Renal cortex interstitium (tissue), 11 donors: ENCODE results near the gene C9orf72. TPM values are rescaled to one million over a fixed set of nuclear protein-coding genes. Genes with fewer than 3 reads are reported as not detected.
"Not testable (repeated sequence)": the region's sequence is repeated elsewhere in the genome, so short reads cannot be mapped to it uniquely, and the experiment has no call there.

Experiments used
- DNase-seq, 11 donors: peaks; one replicate each; pipeline ENCODE4 v3.0.0-alpha.2; 2013; ENCODE audit warnings: low read depth in 9 of 11, low spot score in 4 of 11; ENCODE audit errors: extremely low read depth in 1 of 11
- polyA plus RNA-seq, 3 donors: library from polyadenylated mRNA; unstranded; fragments of 120-200 nt; gene quantifications; one replicate each; pipeline ENCODE4 v1.2.1, GENCODE V29; 2013; ENCODE audit not compliant: insufficient read length in 3 of 3

C9orf72 gene
- polyA plus RNA-seq, 3 donors: 14.3 to 27.3 (median 25.2) TPM

DNA sequence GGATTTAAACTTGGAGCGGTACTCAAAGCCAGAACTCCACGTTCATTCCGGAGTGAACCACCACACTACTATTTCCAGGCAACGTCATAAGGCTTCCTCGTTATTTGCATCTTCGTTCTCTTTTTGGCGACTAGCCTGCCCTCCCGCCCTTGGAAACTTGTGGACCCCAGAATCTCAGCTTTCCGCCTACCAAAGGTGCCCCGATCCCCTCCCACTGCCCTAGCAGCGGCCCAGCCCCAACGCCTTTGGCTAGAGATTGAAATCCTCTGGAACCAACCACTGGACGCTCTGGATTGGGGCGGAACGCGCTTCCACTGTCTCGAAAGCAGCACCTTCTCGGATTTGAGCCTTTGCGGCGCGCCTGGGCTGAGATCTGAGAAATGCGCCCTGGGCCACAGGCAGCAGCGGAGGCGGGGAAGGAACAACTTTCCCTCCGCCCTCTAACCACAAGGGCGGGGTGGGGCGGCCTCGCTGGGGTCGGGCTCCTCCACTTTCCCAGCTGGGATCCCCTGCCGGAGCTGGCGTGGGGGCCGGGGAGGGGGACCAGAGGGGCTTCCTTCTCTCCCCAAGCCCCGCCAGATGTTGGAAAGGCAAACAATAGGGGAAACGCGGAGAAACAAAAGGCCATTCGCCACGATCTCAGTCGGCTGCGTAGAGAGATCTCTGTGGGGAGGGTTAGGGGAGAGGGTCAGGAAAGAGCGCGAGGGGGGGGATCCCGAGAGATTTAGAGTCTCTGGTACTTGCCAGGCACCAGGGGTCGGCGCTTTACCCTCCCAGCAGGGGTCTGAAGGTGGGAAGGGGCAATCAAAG, 45.0 kb downstream of the C9orf72 start:
- DNase-seq: peak in 7 of 11 donors; percentile 39 to 71 (median 66)

DNA sequence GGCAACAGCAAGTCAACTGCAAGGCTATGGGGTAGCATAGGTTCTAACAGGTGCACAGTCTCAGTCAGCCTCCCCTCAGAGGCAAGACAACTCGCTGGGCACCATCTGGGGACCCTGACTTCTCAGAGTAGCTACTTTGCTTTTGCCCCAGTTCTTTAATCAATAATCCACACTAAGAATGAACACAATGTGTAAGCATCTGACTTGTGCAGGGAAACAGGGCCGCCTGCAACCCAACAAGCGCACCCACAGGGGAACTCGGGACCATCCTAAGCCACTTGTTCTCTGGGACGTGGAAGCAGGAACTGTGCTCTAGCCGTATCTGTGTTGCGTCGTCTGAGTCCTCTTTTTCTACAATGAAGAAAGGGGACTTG, 45.6 kb downstream of the C9orf72 start:
- no peak for DNase-seq

DNA sequence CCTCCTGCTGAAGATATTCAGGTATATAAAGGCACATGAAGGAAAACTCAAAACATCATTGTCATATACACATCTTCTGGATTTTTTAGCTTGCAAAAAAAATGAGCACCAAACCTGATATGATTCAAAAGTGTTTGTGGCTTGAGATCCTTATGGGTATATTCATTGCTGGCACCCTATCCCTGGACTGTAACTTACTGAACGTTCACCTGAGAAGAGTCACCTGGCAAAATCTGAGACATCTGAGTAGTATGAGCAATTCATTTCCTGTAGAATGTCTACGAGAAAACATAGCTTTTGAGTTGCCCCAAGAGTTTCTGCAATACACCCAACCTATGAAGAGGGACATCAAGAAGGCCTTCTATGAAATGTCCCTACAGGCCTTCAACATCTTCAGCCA, 49.0 kb downstream of the C9orf72 start, which contains the start of gene IFNK:
TSS of gene IFNK (plus strand) at position 55 of the 400 bp plus-strand sequence. CDS start at position 102, 47 bp downstream.
- DNase-seq: no peak

DNA sequence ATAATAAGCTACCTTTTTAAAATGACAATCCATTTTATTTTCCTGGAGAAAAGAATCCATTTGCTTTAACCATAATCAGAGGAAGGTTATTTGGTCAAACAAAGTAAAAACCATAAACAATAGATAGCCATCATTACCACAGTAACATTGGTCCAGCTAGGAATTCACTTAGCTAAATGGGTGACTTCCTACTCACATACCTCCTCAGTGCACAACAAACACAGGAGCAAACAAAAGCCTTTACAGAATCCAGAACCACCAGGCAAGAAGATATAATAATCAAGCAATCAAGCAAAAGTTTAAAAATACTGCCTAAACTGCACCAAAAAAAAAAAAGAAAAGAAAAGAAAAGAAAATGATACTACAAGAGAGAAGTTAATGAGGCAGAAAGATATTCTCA, 50.1 kb downstream of the C9orf72 start:
- DNase-seq: no peak

DNA sequence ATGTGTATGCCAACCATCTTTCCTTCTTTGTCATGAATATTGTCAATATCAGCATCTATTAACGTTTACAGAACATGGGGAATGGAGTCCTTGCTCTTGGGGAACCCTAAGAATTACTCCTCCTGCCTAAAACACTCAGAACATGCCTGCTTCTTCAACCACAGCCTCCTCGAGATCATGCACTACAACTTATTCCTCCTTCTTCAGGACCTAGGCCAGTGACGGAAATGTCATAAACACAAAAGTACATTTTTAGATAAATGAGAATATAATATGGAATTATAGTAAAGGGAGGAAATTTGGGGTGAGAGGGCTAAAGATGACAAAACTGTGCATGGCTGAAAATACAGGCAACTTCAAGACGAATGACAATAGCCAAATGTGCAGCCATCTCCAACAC, 52.3 kb downstream of the C9orf72 start:
- DNase-seq: no peak

DNA sequence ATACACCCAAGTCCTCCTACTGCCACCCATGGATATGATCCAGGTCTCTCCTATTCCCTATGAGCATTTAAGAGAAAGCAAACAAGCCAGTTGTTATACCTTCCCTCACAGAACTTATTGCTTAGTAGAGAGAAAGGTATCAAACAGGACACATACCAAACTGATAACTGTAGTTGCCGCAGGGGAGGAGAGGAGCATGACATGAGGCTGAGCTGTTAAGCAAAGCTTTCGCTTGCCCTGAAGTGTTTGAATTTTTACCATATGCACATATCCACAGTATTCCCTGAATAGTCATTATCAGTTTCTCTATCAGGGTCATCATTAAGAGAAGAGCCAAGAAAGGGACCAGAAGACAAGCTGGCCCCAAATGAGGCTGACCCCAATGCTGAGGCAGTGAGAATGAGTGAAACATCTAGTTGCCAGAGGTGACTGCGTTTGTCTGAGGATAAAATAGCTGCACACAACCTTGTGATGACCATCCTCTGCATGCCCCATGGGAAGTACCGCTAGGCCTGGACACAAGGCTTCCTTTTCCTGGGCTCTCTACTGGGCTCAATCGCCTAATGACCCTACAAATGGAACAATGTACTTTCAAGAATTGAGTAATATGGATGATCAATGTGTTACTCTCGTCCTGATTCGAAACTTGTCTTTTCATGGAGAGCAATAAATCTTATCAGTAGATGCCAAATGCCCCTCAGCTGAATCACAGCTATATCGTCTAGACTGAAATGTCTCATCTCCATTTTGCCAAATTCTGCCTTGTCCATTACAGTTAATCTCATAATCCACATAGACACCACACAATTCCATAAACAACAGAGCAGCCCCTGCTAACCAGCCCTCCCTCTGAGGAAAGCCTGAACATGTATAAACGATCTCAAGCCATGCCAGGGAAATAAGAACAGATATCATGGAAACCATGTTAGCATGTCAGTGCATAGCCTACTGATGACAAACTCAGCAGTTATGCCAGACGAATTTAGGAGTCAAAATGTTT, 53.5 kb downstream of the C9orf72 start:
- DNase-seq: no peak

DNA sequence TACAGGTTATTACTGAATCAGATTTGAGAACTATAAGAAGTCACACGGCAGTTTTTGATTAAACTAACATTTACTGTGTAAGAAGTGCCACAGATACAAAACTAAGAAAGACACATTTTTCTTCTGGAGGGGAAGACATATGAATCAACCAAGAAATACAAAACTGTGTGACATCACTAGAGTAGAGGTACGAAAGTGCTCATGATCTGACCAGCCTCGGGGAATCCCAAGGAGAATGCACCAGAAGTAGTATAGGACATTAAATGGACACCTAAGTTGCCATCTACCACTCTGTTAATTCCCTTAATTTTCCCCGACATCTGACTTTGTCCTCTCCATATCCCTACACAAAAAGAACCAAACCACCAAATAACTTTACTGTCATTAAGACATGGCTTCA, 54.5 kb downstream of the C9orf72 start:
- no peak for DNase-seq

DNA sequence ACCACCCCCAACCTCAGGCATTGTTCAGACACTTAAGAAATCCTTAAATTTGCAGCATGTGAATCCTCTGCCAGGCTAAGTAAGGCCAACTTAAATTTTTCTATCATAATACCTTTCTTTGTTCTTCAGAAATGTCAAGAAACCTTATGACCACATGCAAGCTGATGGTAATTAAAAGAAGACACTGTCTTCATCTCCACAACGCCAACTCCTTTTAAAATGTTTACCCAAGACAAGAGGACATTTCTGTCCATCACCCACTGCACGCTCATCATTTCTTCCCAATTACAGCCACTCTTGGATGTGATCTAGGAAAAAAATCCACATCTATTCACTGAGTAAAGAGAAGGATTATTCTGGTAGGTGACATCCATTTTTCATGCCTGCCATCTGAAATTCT, 55.3 kb downstream of the C9orf72 start:
- DNase-seq: no peak

DNA sequence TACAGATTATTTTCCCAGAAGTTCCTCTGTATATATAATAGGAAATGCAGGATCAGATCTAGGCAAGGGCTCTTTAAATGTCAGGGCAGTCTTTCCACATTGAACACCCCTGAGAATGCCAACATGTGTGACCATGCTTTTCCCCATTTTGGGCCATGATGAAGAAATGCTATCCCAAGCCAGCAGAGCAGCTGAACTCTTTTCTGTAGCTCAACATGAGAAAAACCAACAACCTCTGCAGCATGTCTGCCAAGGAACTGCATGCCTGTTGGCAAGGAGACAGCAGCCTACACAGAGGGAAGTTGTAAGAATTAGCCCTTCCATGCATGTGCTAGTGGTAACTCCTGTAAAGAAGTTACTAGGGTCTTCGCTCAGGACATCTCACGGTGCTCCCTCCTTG, 58.7 kb downstream of the C9orf72 start:
- no peak for DNase-seq

DNA sequence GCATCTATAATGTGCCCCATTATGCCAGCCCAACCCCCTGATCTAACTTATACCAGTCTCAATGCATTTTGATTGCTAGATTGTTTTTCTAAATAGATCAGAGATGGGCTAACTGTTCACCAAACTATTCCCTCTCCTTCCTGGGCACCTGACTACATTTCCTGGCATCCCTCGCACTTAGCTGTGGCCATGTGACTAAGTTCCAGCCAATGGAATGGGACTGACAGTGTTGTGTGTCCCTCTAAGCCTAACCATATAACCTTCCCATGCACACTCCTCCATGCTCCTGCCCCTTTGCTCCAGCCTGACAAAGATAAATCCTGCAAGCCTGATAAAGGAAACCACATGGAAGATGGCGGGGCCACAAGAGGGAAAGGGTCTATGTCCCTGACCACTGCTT, 61.5 kb downstream of the C9orf72 start:
- no peak for DNase-seq

DNA sequence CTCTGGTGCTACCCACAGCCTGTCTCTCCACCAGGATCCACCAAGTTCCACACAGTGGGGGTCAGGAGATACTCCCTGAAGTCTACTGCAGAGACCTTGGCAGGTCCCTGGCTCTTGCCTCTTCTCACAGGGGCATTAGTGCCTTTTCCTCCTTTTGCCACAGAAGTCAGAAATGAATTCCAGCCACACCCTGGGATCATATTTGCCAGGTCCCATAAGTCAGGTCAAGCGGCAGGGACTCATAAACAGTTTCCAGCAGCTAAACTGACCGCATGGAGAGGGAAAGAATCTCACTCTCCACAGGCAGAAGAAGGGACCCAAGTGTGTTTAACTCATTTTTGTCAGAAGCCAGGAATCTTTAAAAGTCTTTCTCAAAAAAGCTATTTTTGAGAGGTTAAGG, 62.5 kb downstream of the C9orf72 start:
- DNase-seq: no peak

DNA sequence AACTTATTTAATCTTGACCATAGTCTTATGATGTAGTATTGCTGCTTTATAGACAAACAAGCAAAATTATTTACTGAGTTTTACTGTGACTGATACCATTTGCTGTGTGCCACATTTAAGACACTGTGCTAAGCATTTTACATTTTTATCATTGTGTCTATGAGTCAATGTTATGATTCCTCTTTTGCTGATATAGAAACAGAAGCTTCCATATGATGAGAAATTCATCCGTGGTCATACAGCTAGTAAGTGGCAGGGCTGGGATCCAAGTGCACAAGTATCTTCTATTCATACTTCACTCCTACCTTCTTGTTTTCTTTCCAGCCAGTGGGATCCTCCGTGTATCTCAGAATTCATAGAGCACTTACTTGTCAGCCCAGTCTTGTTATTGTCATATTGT, 66.3 kb downstream of the C9orf72 start:
- no peak for DNase-seq

DNA sequence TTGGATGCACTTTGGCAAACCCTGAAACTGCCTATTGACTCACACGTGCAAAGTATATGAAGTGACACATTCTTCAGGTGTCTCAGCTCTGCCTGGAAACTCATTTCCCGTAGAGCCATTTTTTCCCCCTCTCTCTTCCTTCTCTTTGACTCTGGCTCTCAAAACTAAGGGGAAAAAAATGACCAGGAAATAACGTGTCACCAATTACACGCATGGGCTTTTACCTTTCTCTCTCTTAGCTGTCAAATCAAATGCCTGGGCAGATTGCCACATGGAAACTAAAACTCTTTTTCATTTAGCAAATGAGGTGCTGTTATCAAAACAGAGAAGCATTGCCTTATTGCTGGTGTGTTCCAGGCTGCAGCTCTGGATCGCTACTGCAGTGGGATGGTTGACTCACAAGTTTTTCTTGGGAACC, 67.5 kb downstream of the C9orf72 start:
- DNase-seq: no peak

DNA sequence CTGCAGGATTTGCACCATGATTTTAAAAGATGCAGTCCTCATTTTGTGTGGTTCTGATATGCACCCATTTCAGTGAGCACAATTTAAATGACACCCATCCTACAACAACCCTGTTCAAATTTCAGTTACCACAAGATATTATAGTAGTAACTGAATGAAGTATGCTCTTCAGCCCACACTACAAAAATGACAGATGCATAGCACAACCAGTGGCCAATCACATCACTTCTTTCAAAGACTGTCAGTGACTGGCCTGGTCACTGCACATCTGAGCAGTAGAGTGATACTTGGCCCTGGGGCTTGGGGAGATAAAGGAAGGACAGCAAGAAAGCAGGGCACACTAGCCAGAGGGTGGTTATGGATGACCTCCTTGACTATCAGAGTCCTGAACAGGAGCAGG, 69.0 kb downstream of the C9orf72 start:
- no peak for DNase-seq

DNA sequence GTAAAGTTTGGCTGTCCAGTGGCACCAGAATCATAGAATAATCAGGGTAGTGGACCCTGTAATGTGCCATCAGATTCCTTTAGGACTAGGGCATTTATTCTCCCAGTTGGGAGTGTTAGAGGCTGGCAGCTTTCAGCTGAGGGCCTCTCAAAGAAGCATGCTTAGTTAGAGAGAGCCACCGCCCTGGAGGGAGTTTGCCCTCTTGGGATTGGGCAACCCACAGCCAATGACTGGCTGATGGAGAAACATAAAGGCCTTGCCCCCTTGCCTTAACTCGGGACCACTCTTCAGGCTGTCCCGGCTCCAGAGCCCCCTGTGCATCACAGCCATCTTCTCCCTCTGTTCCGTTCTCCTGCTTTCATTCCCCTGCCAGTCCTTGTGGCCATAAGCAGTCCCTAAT, 69.7 kb downstream of the C9orf72 start:
- DNase-seq: no peak

DNA sequence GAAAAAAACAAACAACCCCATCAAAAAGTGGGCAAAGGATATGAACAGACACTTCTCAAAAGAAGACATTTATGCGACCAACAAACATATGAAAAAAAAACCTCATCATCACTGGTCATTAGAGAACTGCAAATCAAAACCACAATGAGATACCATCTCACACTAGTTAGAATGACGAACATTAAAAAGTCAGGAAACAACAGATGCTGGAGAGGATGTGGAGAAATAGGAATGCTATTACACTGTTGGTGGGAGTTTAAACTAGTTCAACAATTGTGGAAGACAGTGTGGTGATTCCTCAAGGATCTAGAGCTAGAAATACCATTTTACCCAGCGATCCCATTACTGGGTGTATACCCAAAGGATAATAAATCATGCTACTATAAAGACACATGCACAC, 72.4 kb downstream of the C9orf72 start:
- not testable (repeated sequence) for DNase-seq

DNA sequence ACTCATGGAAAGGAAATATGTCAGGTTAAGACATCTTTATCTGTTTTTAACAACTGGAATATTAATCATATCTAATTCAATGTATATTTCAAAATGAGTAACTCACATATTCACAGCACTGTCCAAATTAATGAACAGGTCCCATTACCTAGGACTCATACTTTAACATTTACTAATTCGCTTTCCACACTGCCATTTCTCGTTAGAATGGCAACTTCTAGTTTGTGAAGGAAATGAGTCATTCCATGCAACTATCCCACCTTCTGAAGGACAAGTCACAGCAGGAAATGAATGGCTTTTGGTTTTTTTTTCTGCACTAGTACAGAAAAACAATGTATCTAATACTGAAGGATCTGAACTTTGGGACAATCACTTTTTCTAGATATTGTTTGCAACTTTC, 73.8 kb downstream of the C9orf72 start:
- DNase-seq: no peak

DNA sequence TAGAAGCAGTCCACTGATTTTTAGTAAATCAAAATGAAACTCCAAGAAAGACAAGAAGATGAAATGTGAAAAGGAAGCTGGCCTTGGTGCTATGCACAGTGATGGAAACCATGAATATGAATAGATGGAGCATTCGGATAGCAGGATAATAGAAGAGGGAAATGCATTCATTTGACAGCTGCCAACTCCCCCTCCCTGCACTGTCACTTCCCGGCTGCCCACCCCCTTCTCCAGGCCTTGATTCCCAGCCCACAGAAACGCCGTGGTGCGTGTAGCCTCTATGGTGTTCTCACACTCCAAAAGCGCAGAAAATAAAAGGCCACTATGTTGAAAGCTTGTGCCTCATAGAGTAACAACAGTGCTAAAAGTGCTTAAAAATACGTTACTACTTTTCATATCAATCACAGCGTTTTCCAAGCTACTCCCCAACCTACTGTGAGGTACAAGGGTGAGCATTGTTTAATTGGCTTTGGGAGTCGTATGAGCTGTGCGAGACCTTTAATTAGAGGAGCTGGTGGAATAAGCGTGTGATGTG, 75.3 kb downstream of the C9orf72 start:
- no peak for DNase-seq
